ENCODE results near the gene PCDH11X. TPM values are rescaled to one million over a fixed set of nuclear protein-coding genes. Genes with fewer than 3 reads are reported as not detected.
A peak's percentile ranks its signal among the peaks of the same experiment; 100 is the strongest.
"Not testable (repeated sequence)": the region's sequence is repeated elsewhere in the genome, so short reads cannot be mapped to it uniquely, and the experiment has no call there.

PCDH11X gene
- total RNA-seq, 1 experiment from 2014 or later = 31.0 TPM

GRCh38 chrX:91773943-91774342 is 5.2 kb upstream of the PCDH11X start:
- WGBS (ENCODE audit: extremely low coverage, insufficient read length, low lambda C conversion rate) = no CpG with 5 or more reads among the region's 3 CpGs
- H3K23ac ChIP-seq (ENCODE audit: insufficient read length, low read depth, low read length); H3K56ac ChIP-seq (ENCODE audit: insufficient read length, low read depth, low read length); H3K79me2 ChIP-seq (ENCODE audit: insufficient read depth, low read length); H3K4me1 ChIP-seq (ENCODE audit: insufficient read depth, low read length); H2BK20ac ChIP-seq (ENCODE audit: low read depth, low read length, poor library complexity, severe bottlenecking); H2BK120ac ChIP-seq (ENCODE audit: low read depth, low read length, poor library complexity, severe bottlenecking); H3K23me2 ChIP-seq (ENCODE audit: insufficient read length, low read depth, low read length, poor library complexity, severe bottlenecking); H3K27ac ChIP-seq (ENCODE audit: insufficient read length, low read depth, low read length); H3K4me3 Mint-ChIP-seq; H3K18ac ChIP-seq (ENCODE audit: insufficient read length, low read depth, low read length); H3K27me3 ChIP-seq (ENCODE audit: insufficient read depth, low read length); H4K91ac ChIP-seq (ENCODE audit: insufficient read length, low read depth, low read length); H2BK12ac ChIP-seq (ENCODE audit: insufficient read length, low read depth, low read length); H3K9ac ChIP-seq (ENCODE audit: extremely low read depth, insufficient read length, low read length); H3K4ac ChIP-seq (ENCODE audit: low read depth, low read length); H3K9me3 Mint-ChIP-seq; H3K4me1 Mint-ChIP-seq; H3K79me1 ChIP-seq (ENCODE audit: insufficient read depth, low read depth, low read length, poor library complexity, severe bottlenecking); H4K8ac ChIP-seq (replicated peaks; ENCODE audit: insufficient read length, low read depth, low read length); H4K20me1 ChIP-seq (ENCODE audit: control insufficient read depth, insufficient read depth, insufficient read length); H3K4me2 ChIP-seq (ENCODE audit: insufficient read depth, insufficient read length, low read length); DNase-seq; H3K14ac ChIP-seq (ENCODE audit: insufficient read depth, low read length); H2AFZ ChIP-seq (ENCODE audit: low read length); H3K36me3 Mint-ChIP-seq (ENCODE audit: insufficient read depth in 1 of 3, low read depth in 3 of 3); H4K5ac ChIP-seq (ENCODE audit: insufficient read length, low read depth, low read length); H2BK15ac ChIP-seq (ENCODE audit: low read depth, low read length); H3K27ac Mint-ChIP-seq; H3T11ph ChIP-seq (ENCODE audit: low read length); H2AK5ac ChIP-seq (ENCODE audit: insufficient read length, low read length); H2BK5ac ChIP-seq (ENCODE audit: insufficient read length, low read length); H3K9me3 ChIP-seq (ENCODE audit: control insufficient read depth, low read depth, low read length): not testable (repeated sequence)
- H3K27me3 Mint-ChIP-seq (ENCODE audit: low read depth) = peaks cover 16% of the 10 kb centered on the region
- TF ChIP-seq CTCF (conservative IDR thresholded peaks at IDR 0.05) = peak; percentile 41; the same call in 2 of the 3 replicates

GRCh38 chrX:91780008-91780407 is 833 bp downstream of the PCDH11X start:
- H3K23ac ChIP-seq (ENCODE audit: insufficient read length, low read depth, low read length); H2AFZ ChIP-seq (ENCODE audit: low read length); H2BK5ac ChIP-seq (ENCODE audit: insufficient read length, low read length); H3K18ac ChIP-seq (ENCODE audit: insufficient read length, low read depth, low read length); H2BK20ac ChIP-seq (ENCODE audit: low read depth, low read length, poor library complexity, severe bottlenecking); H2AK5ac ChIP-seq (ENCODE audit: insufficient read length, low read length); H4K20me1 ChIP-seq (ENCODE audit: control insufficient read depth, insufficient read depth, insufficient read length); H3K4ac ChIP-seq (ENCODE audit: low read depth, low read length); H3K14ac ChIP-seq (ENCODE audit: insufficient read depth, low read length); H3K36me3 Mint-ChIP-seq (ENCODE audit: insufficient read depth in 1 of 3, low read depth in 3 of 3); H3K56ac ChIP-seq (ENCODE audit: insufficient read length, low read depth, low read length); H3K9me3 Mint-ChIP-seq; H3K79me1 ChIP-seq (ENCODE audit: insufficient read depth, low read depth, low read length, poor library complexity, severe bottlenecking); H4K91ac ChIP-seq (ENCODE audit: insufficient read length, low read depth, low read length); H3K9me3 ChIP-seq (ENCODE audit: control insufficient read depth, low read depth, low read length); H3K4me1 ChIP-seq (ENCODE audit: insufficient read depth, low read length); H2BK12ac ChIP-seq (ENCODE audit: insufficient read length, low read depth, low read length); H3T11ph ChIP-seq (ENCODE audit: low read length); H2BK15ac ChIP-seq (ENCODE audit: low read depth, low read length); H3K27me3 ChIP-seq (ENCODE audit: insufficient read depth, low read length); H2BK120ac ChIP-seq (ENCODE audit: low read depth, low read length, poor library complexity, severe bottlenecking); H3K23me2 ChIP-seq (ENCODE audit: insufficient read length, low read depth, low read length, poor library complexity, severe bottlenecking); H3K27ac ChIP-seq (ENCODE audit: insufficient read length, low read depth, low read length); H3K79me2 ChIP-seq (ENCODE audit: insufficient read depth, low read length); H4K8ac ChIP-seq (replicated peaks; ENCODE audit: insufficient read length, low read depth, low read length); H3K27ac Mint-ChIP-seq; H4K5ac ChIP-seq (ENCODE audit: insufficient read length, low read depth, low read length): not testable (repeated sequence)
- peaks cover 53% of the 10 kb centered on the region for H3K27me3 Mint-ChIP-seq (ENCODE audit: low read depth)
- WGBS (ENCODE audit: extremely low coverage, insufficient read length, low lambda C conversion rate) = no CpG with 5 or more reads among the region's 17 CpGs
- peak overlapping the region; percentile 66 for H3K4me2 ChIP-seq (ENCODE audit: insufficient read depth, insufficient read length, low read length)
- H3K4me1 Mint-ChIP-seq = peaks cover 15% of the 10 kb centered on the region in 2 experiments
- H3K9ac ChIP-seq (ENCODE audit: extremely low read depth, insufficient read length, low read length) = peak overlapping the region; percentile 37
- DNase-seq = peak; percentile 28
- peak overlapping the region; percentile 69 to 90 for H3K4me3 Mint-ChIP-seq

All from H9 (cell line).